ENCODE results near the gene MED25. TPM values are rescaled to one million over a fixed set of nuclear protein-coding genes. Genes with fewer than 3 reads are reported as not detected.

The MED25 gene
- total RNA-seq, 1 donor from 2014 or later: 25.0 TPM

GRCh38 chr19:49800771-49801170 is 17.3 kb upstream of the MED25 start:
- no peak overlapping the region for H3K4me3 ChIP-seq
- no peaks in the 10 kb centered on the region for H3K27me3 ChIP-seq
- H3K36me3 ChIP-seq: peaks cover 0 to 83% of the 10 kb centered on the region in 2 donors
- peak overlapping the region; percentile 76 for H3K27ac ChIP-seq
- DNase-seq (ENCODE audit: extremely low spot score in 2 of 2): no peak
- TF ChIP-seq POLR2A (IDR thresholded peaks at IDR 0.05) (no peak), POLR2AphosphoS5 (IDR thresholded peaks at IDR 0.05; ENCODE audit: insufficient read depth in 1 of 2, low read depth in 1 of 2) (no peak), CTCF (IDR thresholded peaks at IDR 0.05) (no peak)
- H3K9me3 ChIP-seq: no peaks in the 10 kb centered on the region
- intact Hi-C loops (cut with DNase I): no loop called here
- peaks cover 14% of the 10 kb centered on the region for H3K4me1 ChIP-seq

GRCh38 chr19:49801401-49801888 is 16.6 kb upstream of the MED25 start:
- Histone ChIP-seq H3K4me1 (peaks cover 14% of the 10 kb centered on the region), H3K4me3 (peak overlapping the region; percentile 36 to 53), H3K9me3 (no peaks in the 10 kb centered on the region), H3K27me3 (no peaks in the 10 kb centered on the region), H3K27ac (peak overlapping the region; percentile 76), H3K36me3 (peaks cover 0 to 80% of the 10 kb centered on the region in 2 donors)
- no peak for DNase-seq (ENCODE audit: extremely low spot score in 2 of 2)
- intact Hi-C loops (cut with DNase I): no loop called here
- no peak for TF ChIP-seq POLR2A (IDR thresholded peaks at IDR 0.05)
- no peak for TF ChIP-seq CTCF (IDR thresholded peaks at IDR 0.05)
- no peak for TF ChIP-seq POLR2AphosphoS5 (IDR thresholded peaks at IDR 0.05; ENCODE audit: insufficient read depth in 1 of 2, low read depth in 1 of 2)

- H3K36me3 ChIP-seq: peaks cover 0 to 73% of the 10 kb centered on the region in 2 donors
- peak in 1 of 2 donors; percentile 35 for TF ChIP-seq POLR2AphosphoS5 (IDR thresholded peaks at IDR 0.05; ENCODE audit: insufficient read depth in 1 of 2, low read depth in 1 of 2)
- no peak for TF ChIP-seq POLR2A (IDR thresholded peaks at IDR 0.05)
- peak in 2 of 3 experiments; percentile 20 to 28 for TF ChIP-seq CTCF (IDR thresholded peaks at IDR 0.05)
- H3K4me1 ChIP-seq: peaks cover 14% of the 10 kb centered on the region
- H3K27ac ChIP-seq: peak overlapping the region; percentile 76
- H3K4me3 ChIP-seq: peak overlapping the region; percentile 36 to 53
- intact Hi-C loops (cut with DNase I): no loop called here
- H3K27me3 ChIP-seq: no peaks in the 10 kb centered on the region
- peak in 1 of 2 donors; percentile 89 for DNase-seq (ENCODE audit: extremely low spot score in 2 of 2)
- no peaks in the 10 kb centered on the region for H3K9me3 ChIP-seq
Observed at GRCh38 chr19:49801966-49802661, 16.0 kb upstream of the MED25 start.

GRCh38 chr19:49802836-49803528 is 15.1 kb upstream of the MED25 start:
- Histone ChIP-seq H3K36me3 (peaks cover 0 to 65% of the 10 kb centered on the region in 2 donors), H3K27me3 (no peaks in the 10 kb centered on the region), H3K9me3 (no peaks in the 10 kb centered on the region), H3K27ac (peak overlapping the region; percentile 76), H3K4me1 (peaks cover 14% of the 10 kb centered on the region), H3K4me3 (peak overlapping the region; percentile 36 to 53)
- TF ChIP-seq CTCF (IDR thresholded peaks at IDR 0.05): no peak
- no peak for TF ChIP-seq POLR2A (IDR thresholded peaks at IDR 0.05)
- no peak for TF ChIP-seq POLR2AphosphoS5 (IDR thresholded peaks at IDR 0.05; ENCODE audit: insufficient read depth in 1 of 2, low read depth in 1 of 2)
- DNase-seq (ENCODE audit: extremely low spot score in 2 of 2): no peak
- intact Hi-C loops (cut with DNase I): no loop called here

DNA sequence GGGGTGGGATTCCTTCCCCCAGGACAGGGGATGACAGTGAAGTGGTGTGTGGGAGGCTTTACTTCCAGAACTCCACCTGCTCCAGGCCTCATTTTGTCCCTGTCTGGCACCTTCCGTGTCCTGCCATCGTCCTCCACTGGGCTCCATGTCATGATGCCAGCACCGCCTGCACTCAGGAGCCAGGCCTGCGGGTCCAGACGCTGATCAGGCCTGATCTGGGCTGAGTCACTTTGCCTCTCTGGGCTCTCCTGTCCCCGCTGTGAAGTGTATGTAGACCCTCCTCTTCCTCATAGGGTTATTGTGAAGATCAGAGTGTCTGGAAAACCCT is 14.6 kb upstream of the MED25 start:
- Histone ChIP-seq H3K27me3 (no peaks in the 10 kb centered on the region), H3K9me3 (no peaks in the 10 kb centered on the region), H3K36me3 (peaks cover 0 to 59% of the 10 kb centered on the region in 2 donors), H3K27ac (no peak overlapping the region), H3K4me3 (no peak overlapping the region), H3K4me1 (peaks cover 19% of the 10 kb centered on the region)
- DNase-seq (ENCODE audit: extremely low spot score in 2 of 2): no peak
- intact Hi-C loops (cut with DNase I): no loop called here
- TF ChIP-seq CTCF (IDR thresholded peaks at IDR 0.05) (no peak), POLR2AphosphoS5 (IDR thresholded peaks at IDR 0.05; ENCODE audit: insufficient read depth in 1 of 2, low read depth in 1 of 2) (no peak), POLR2A (IDR thresholded peaks at IDR 0.05) (no peak)

All from vagina (tissue), 2 donors.